Measurements from ENCODE around the gene CXXC5. TPM values are rescaled to one million over a fixed set of nuclear protein-coding genes. Genes with fewer than 3 reads are reported as not detected.

Gene CXXC5
- total and polyA plus RNA-seq, 7 donors = 15.7 to 30.0 (median 19.9) TPM

GRCh38 chr5:139658928-139659667 is 10.9 kb downstream of the CXXC5 start:
- 43 to 49% methylated on average over 15 of the region's 15 CpGs for WGBS, 2 donors
- no peaks in the 10 kb centered on the region for H3K27me3 ChIP-seq
- TF ChIP-seq POLR2AphosphoS5 (IDR thresholded peaks at IDR 0.05) (peak in 2 of 4 donors; percentile 18 to 21), EP300 (IDR thresholded peaks at IDR 0.05) (no peak), CTCF (IDR thresholded peaks at IDR 0.05) (no peak)
- H3K4me1 ChIP-seq = peaks cover 0 to 82% (median 78%) of the 10 kb centered on the region in 4 donors
- peak overlapping the region; percentile 1 to 29 (median 18) for H3K4me3 ChIP-seq
- intact Hi-C loops (cut with DNase I) = no loop called here
- peak overlapping the region; percentile 92 to 95 (median 94) for H3K27ac ChIP-seq
- no peaks in the 10 kb centered on the region for H3K9me3 ChIP-seq
- no peak for DNase-seq
- H3K36me3 ChIP-seq = no peaks in the 10 kb centered on the region

- Histone ChIP-seq H3K36me3 (no peaks in the 10 kb centered on the region), H3K4me3 (peak overlapping the region; percentile 1 to 29 (median 18)), H3K9me3 (no peaks in the 10 kb centered on the region), H3K27ac (peak overlapping the region; percentile 92 to 95 (median 94)), H3K4me1 (peaks cover 0 to 80% (median 75%) of the 10 kb centered on the region in 4 donors), H3K27me3 (no peaks in the 10 kb centered on the region)
- intact Hi-C loops (cut with DNase I) = no loop called here
- WGBS, 2 donors = 32 to 54% methylated on average over 13 of the region's 13 CpGs
- no peak for TF ChIP-seq POLR2AphosphoS5 (IDR thresholded peaks at IDR 0.05)
- no peak for TF ChIP-seq EP300 (IDR thresholded peaks at IDR 0.05)
- TF ChIP-seq CTCF (IDR thresholded peaks at IDR 0.05) = no peak
- no peak for TF ChIP-seq POLR2A (IDR thresholded peaks at IDR 0.05)
- DNase-seq = no peak
Observed at GRCh38 chr5:139659695-139660101, 11.5 kb downstream of the CXXC5 start.

- H3K27ac ChIP-seq = peak overlapping the region; percentile 92 to 95 (median 94)
- no peaks in the 10 kb centered on the region for H3K27me3 ChIP-seq
- H3K36me3 ChIP-seq = no peaks in the 10 kb centered on the region
- no peak for TF ChIP-seq CTCF (IDR thresholded peaks at IDR 0.05)
- TF ChIP-seq POLR2AphosphoS5 (IDR thresholded peaks at IDR 0.05) = peak; percentile 27 to 73 (median 72)
- TF ChIP-seq EP300 (IDR thresholded peaks at IDR 0.05) = peak in 1 of 4 donors; percentile 20
- TF ChIP-seq POLR2A (IDR thresholded peaks at IDR 0.05) = peak in 1 of 2 donors; percentile 27
- peak; percentile 92 for DNase-seq
- peak overlapping the region; percentile 1 to 29 (median 22) for H3K4me3 ChIP-seq
- peaks cover 0 to 80% (median 75%) of the 10 kb centered on the region in 4 donors for H3K4me1 ChIP-seq
- intact Hi-C loops (cut with DNase I) = no loop called here
- WGBS, 2 donors = 32 to 40% methylated on average over 14 of the region's 14 CpGs
- H3K9me3 ChIP-seq = no peaks in the 10 kb centered on the region
Observed at GRCh38 chr5:139660105-139660922, 12.2 kb downstream of the CXXC5 start.

- Histone ChIP-seq H3K9me3 (no peaks in the 10 kb centered on the region), H3K4me1 (peaks cover 0 to 77% (median 68%) of the 10 kb centered on the region in 4 donors), H3K4me3 (peak overlapping the region in 3 of 4 donors; percentile 16 to 28 (median 28)), H3K36me3 (no peaks in the 10 kb centered on the region), H3K27ac (peak overlapping the region; percentile 92 to 95 (median 94)), H3K27me3 (no peaks in the 10 kb centered on the region)
- peak in 1 of 4 donors; percentile 70 for TF ChIP-seq EP300 (IDR thresholded peaks at IDR 0.05)
- peak; percentile 47 to 91 (median 62) for TF ChIP-seq POLR2AphosphoS5 (IDR thresholded peaks at IDR 0.05)
- TF ChIP-seq POLR2A (IDR thresholded peaks at IDR 0.05) = no peak
- 47 to 79% methylated on average over 41 of the region's 41 CpGs for WGBS, 2 donors
- intact Hi-C loops (cut with DNase I) = no loop called here
- peak; percentile 97 for DNase-seq
Observed at GRCh38 chr5:139660923-139661814, 13.0 kb downstream of the CXXC5 start.

All from sigmoid colon (tissue), 7 donors.